NCI-H2196 (cell line): ENCODE results near the gene ERC2.
"Not testable (repeated sequence)": the region's sequence is repeated elsewhere in the genome, so short reads cannot be mapped to it uniquely, and the experiment has no call there.

Experiments used
- DNase-seq: peaks from one replicate; lab custom pipeline; 2025; ENCODE audit not compliant: unreplicated experiment; lab: John Stamatoyannopoulos, UW

Gene ERC2

DNA sequence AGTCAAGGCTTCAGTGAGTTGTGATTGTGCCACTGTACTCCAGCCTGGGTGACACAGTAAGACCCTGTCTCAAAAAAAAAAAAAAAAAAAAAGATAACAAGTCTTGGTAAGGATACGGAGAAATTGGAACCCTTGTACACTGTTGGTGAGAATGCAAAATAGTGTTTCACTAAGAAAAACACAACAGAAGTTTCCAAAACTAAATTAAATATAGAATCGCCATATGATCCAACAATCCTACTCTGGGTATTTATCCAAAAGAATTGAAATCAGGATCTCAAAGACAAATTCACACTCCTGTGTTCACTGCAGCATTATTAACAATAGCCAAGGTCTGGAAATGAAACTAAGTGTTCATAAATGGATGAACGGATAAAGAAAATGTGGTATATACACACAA is 149.4 kb downstream of the ERC2 start:
- DNase-seq = no peak

GRCh38 chr3:56316944-56317343 is 151.3 kb downstream of the ERC2 start:
- DNase-seq = no peak

GRCh38 chr3:56314842-56315241 is 153.4 kb downstream of the ERC2 start:
- no peak for DNase-seq

DNA sequence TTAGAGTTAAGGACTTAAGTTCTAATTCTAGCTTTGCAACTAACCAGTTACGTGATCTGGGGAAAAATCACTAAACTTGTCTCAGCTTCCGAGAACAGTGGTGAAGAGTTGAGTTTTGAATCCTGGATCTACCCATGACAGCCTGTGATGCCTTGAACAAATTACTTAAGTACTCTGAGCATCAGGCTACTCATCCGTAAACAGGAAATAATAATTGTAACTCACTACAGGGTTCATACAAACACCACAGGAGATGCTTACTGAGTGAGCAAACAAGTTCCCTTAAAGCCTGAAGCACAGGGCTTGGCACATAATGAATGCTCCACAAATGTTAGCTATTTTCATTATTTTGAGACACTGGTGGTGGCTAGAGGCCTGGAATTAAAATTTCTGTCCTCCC is 158.8 kb downstream of the ERC2 start:
- DNase-seq = no peak

DNA sequence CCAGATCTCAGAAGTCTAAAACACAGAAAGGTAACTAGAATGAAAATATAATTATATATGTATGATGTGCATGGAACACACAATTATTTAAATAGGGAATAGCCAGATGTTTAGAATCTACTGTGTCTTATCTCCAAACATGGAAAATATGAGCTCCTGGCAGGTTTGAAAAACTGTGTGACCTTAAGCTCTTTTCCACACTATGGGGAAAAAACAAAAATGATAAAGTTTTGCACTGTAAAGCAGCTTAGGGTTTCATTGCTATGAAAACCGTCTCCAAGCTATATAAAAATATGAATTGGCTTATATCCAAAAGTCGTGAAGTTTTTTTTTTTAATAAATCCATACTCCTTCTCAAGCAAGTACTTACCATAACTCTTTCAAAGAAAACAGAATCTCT is 159.8 kb downstream of the ERC2 start:
- no peak for DNase-seq

DNA sequence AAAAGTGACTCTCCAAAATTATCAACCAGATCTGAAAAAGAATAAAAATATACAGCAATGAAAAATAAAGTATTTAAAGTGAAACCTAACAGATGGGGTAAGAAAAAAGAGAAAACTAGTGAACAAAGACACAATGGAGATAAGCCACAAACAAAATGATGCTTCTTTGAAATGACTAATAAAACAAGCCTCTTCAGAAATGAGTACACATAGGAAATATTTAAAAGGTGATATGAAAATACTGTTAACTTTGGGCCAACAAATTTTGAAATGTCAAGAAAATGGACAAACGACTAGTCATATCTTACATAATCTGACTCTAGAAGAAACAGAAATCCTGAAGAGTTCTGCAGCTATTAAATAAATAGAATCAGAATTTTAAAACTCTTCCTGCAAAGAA is 164.2 kb downstream of the ERC2 start:
- no peak for DNase-seq

DNA sequence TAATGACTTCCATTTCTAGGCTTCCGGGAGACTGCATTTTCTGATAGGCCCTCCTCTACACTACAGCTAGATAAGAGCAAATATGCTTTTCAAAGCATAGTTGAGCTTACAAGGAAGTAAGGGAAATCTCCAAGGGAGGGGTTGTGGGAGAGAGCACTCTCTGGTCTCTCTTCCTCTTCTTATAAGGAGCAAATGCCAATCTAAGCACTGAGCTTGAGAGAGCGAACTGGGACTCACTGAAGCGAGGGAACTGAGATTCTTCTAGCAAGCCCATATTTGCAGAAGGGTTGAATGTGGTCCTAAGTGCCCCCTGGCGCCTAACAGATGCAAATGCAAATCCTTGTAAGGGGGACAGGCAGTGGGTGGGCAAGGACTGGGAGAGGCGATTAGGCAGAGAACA is 164.8 kb downstream of the ERC2 start:
- no peak for DNase-seq

GRCh38 chr3:56302417-56302816 is 165.8 kb downstream of the ERC2 start:
- DNase-seq = no peak

DNA sequence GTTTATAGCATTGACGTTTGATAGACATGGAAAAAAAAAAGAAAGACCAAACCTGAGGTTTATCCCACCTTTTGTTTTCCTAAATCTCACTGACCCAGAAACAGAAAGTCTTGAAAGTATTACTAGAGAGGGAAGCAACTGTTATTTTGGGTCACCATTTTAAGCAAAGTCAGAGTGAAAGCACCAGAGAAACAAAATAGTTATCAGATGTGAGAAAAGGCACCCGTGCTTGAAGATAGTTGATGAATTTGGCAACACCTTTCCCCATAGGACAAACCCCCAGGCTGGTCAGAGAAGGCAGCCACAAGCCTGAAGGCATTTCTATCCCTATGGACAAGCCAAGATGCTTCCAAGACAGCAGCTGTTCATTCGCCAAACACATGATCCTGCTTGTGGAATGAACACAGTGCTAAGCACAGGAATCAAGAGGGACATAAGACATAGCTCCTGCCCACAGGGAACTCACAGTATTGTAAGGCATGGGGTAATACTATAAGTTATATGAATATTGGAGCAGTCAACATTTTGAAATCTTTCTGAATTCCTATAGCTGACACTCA is 170.9 kb downstream of the ERC2 start:
- DNase-seq = no peak

DNA sequence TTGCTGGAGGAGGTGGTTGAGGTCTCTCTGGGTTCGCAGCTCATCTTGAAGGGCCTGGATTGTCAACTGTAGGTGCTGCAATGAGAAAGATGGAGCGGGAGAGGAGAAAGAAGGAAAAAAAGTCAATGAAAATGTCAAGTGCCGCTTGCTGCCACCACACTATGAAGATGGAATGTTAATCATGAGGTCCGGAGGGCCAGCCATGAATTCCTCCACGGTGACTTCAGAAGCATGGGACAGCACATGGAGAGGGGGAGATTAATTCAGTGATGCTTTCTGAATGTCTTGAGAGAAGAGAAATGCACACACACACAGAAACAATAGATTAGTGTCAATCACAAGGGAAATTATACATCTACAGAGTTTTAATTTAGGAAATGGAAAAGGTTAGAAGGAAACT is 171.9 kb downstream of the ERC2 start:
- DNase-seq = no peak

DNA sequence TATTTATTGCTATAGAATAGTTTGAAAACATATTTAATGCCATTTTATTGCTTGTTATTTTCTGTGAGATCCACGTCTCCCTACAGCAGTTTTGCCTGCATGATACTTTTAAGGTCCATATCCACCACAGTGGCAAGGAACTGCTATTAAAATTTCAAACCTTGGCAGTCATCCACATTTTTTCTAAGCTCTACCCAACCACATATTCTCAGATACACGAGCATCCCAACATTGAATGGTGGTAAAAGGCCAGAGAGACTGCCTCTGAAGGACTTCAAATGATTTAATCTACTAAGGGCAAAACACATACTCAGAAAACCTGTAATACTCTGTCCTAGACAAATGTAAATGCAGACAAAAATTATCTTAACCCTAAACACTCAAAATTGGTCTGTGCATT is 173.1 kb downstream of the ERC2 start:
- no peak for DNase-seq

DNA sequence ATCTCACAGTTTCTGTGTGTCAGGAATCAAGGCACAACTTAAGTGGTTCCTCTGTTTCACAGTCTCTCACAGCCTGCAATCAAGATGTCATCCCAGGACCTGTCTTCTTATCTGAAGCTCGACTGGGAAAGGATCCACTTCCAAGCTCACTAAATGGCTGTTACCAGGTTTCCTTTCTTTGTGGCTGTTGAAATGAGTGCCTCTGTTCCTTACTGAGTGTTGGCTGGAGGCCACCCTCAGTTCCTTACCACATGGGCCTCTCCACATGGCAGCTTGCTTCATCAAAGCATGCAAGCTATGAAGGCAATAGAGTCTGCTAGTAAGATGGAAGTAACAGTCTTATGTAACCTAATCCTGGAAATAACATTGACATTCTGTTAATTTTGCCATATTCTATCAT is 174.0 kb downstream of the ERC2 start:
- DNase-seq = no peak

DNA sequence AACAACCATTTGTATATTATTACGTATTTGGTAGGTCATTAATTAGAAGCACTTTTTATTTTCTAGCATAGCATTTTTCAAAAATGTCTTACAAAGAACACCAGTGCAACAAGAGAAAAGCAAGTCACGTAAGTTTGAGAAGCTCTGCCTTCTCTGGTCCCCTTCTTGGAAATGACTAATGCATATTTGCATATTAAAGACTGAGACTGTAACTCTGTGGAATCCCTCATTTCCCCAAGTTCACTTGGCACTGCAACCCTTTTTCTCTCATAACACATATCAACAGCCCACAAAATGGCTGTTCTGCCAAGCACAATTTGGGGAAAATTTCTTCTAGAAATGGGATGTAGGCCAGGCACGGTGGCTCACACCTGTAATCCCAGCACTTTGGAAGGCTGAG is 176.3 kb downstream of the ERC2 start:
- no peak for DNase-seq

DNA sequence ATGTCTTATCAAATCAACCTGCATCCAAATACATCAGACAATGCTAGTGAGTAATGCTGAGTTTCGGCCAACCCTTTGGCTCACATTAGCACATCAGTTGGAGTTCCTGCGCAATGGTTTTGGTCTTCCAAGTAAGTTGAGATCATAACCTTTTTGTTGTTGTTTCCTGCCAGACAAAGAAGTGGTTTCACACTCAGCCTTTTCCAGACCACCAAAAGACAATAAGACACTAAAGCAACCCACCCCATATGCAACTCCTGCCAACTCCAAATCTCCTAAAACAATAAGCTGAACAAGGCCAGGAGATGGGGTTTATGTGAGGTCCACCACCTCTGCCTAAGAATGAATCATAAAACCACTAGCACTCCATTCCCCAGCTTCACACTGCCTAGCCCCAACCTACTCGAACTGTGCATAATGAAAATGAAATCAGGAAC is 177.0 kb downstream of the ERC2 start:
- DNase-seq = no peak

GRCh38 chr3:56290374-56290773 is 177.9 kb downstream of the ERC2 start:
- no peak for DNase-seq

- DNase-seq = no peak
Measured at GRCh38 chr3:56288258-56288657, 180.0 kb downstream of the ERC2 start.

GRCh38 chr3:56282341-56282740 is 185.9 kb downstream of the ERC2 start:
- DNase-seq = no peak

GRCh38 chr3:56277236-56277635 is 191.0 kb downstream of the ERC2 start:
- DNase-seq = no peak

- DNase-seq = no peak
Measured at GRCh38 chr3:56275120-56275519, 193.1 kb downstream of the ERC2 start.

DNA sequence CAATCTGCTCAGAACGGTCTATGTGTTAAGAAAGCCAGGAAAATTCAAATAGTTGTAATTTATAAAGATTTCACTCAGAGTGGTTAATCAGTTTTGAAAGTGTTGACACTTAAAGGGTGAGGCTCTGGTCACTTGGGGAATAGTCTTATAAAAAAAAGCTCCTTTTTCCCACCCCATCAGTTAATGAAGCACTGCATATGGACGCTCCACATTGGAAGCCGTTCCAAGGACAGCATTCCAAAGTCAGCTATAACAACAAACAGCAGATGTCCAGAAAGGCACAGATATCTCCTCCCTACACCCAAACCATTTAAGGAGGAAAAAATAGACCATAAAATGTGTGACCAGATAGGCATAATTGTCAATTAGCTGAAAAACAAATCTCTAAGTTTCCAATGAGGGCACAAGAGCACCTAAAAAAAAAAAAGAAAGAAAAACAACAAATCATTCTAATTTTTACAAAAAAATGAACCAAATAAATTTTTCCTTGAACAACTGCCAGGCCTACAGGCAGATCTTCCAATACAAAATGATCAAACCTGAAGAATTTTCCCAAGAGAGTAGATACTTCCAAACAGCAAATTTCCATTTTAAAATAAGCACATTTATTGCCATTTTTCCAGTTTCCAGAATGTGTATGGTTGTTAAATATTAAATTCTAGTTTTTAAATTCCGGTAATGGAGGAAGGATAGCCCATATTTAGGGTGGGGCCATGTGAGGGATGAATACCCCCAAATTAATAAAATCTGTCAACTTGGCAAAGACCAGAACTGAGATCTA is 198.3 kb downstream of the ERC2 start:
- no peak for DNase-seq

GRCh38 chr3:56268616-56269383 is 199.5 kb downstream of the ERC2 start:
- no peak for DNase-seq

GRCh38 chr3:56261852-56262251 is 206.4 kb downstream of the ERC2 start:
- not testable (repeated sequence) for DNase-seq
